OCI-LY1 (cell line): Measurements from ENCODE around the gene GALNT14.

Experiments used
- H2AFZ ChIP-seq: fragments of 200-600 bp; sonication (generic), shearing (Covaris generic); 2 replicates; pipeline ENCODE4 v1.6.0; 2014; ENCODE audit warnings: antibody characterized with exemption, mild to moderate bottlenecking, low read length
- H3F3A ChIP-seq: fragments of 200-600 bp; sonication (generic), shearing (Covaris generic); 2 replicates; pipeline ENCODE4 v1.6.0; 2014; ENCODE audit warnings: mild to moderate bottlenecking, antibody characterized with exemption, low read length, moderate library complexity; ENCODE audit not compliant: insufficient read depth
- H3K27ac ChIP-seq: fragments of 200-600 bp; sonication (generic); 2 replicates; pipeline ENCODE4 v1.5.1; 2014; ENCODE audit warnings: low read length, mixed run types, mild to moderate bottlenecking, low read depth; ENCODE audit not compliant: poor library complexity, severe bottlenecking
- H3K27me3 ChIP-seq: fragments of 200-600 bp; sonication (generic); 2 replicates; pipeline ENCODE4 v1.6.0; 2014; ENCODE audit warnings: antibody characterized with exemption, mild to moderate bottlenecking, low read length, moderate library complexity; ENCODE audit not compliant: insufficient read depth
- H3K36me3 ChIP-seq: fragments of 200-600 bp; sonication (generic); 2 replicates; pipeline ENCODE4 v1.6.1; 2014; ENCODE audit warnings: mild to moderate bottlenecking, antibody characterized with exemption, low read length, moderate library complexity, mixed read lengths; ENCODE audit not compliant: insufficient read depth
- H3K4me1 ChIP-seq: fragments of 200-600 bp; sonication (generic); 2 replicates; pipeline ENCODE4 v1.5.1; 2014; ENCODE audit warnings: mild to moderate bottlenecking, low read length, moderate library complexity; ENCODE audit not compliant: insufficient read depth, severe bottlenecking
- H3K4me2 ChIP-seq: fragments of 200-600 bp; sonication (generic), shearing (Covaris generic); 2 replicates; pipeline ENCODE4 v1.6.1; 2014; ENCODE audit warnings: low read length
- H3K4me3 ChIP-seq: fragments of 200-600 bp; sonication (generic); 2 replicates; pipeline ENCODE4 v1.5.1; 2014; ENCODE audit warnings: low read length, low read depth, mild to moderate bottlenecking, mixed read lengths; ENCODE audit not compliant: poor library complexity, severe bottlenecking
- H3K79me2 ChIP-seq: fragments of 200-600 bp; shearing (Covaris generic); 2 replicates; pipeline ENCODE4 v1.6.1; 2016; ENCODE audit warnings: mixed run types, low read length, mixed read lengths; ENCODE audit not compliant: insufficient read depth
- H3K9ac ChIP-seq: fragments of 200-600 bp; sonication (generic), shearing (Covaris generic); 2 replicates; pipeline ENCODE4 v1.6.1; 2014; ENCODE audit warnings: mild to moderate bottlenecking, low read length, mixed read lengths
- H3K9me2 ChIP-seq: fragments of 200-600 bp; sonication (generic), shearing (Covaris generic); 2 replicates; pipeline ENCODE4 v1.6.1; 2014; ENCODE audit warnings: low read depth, mild to moderate bottlenecking, low read length, mixed read lengths
- H3K9me3 ChIP-seq: fragments of 200-600 bp; shearing (Covaris generic); 2 replicates; pipeline ENCODE4 v1.6.1; 2014; ENCODE audit warnings: low read length, mixed read lengths
- H4K20me1 ChIP-seq: fragments of 200-600 bp; sonication (generic), shearing (Covaris generic); 2 replicates; pipeline ENCODE4 v1.6.0; 2016; ENCODE audit warnings: mild to moderate bottlenecking, low read length; ENCODE audit not compliant: insufficient read depth
- EZH2 ChIP-seq: fragments of 200-600 bp; sonication (generic), shearing (Covaris generic); IDR thresholded peaks from 2 replicates; pipeline ENCODE4 v1.8.0; 2017; ENCODE audit warnings: borderline replicate concordance, mixed run types, mild to moderate bottlenecking, antibody characterized with exemption, low read length, moderate library complexity, mixed read lengths
- TF ChIP-seq, protein P1 (sequence below): fragments of 200-600 bp; sonication (generic), shearing (Covaris generic); IDR thresholded peaks from 2 replicates; pipeline ENCODE4 v1.5.1; 2017; ENCODE audit warnings: mild to moderate bottlenecking, antibody characterized with exemption, low read length, moderate library complexity, mixed read lengths

GALNT14 gene

GRCh38 chr2:31147645-31148044 is 9.4 kb upstream of the GALNT14 start:
- no peak overlapping the region for H3K4me2 ChIP-seq
- H3K36me3 ChIP-seq: no peaks in the 10 kb centered on the region
- no peak overlapping the region for H2AFZ ChIP-seq
- H3K79me2 ChIP-seq: no peaks in the 10 kb centered on the region
- no peaks in the 10 kb centered on the region for H3K9me3 ChIP-seq
- no peaks in the 10 kb centered on the region for H4K20me1 ChIP-seq
- no peak overlapping the region for H3K4me3 ChIP-seq
- no peaks in the 10 kb centered on the region for H3F3A ChIP-seq
- no peaks in the 10 kb centered on the region for H3K9me2 ChIP-seq
- no peak overlapping the region for H3K27ac ChIP-seq
- no peaks in the 10 kb centered on the region for H3K4me1 ChIP-seq
- no peaks in the 10 kb centered on the region for H3K27me3 ChIP-seq
- TF ChIP-seq EZH2: no peak
- TF ChIP-seq, protein P1, sequence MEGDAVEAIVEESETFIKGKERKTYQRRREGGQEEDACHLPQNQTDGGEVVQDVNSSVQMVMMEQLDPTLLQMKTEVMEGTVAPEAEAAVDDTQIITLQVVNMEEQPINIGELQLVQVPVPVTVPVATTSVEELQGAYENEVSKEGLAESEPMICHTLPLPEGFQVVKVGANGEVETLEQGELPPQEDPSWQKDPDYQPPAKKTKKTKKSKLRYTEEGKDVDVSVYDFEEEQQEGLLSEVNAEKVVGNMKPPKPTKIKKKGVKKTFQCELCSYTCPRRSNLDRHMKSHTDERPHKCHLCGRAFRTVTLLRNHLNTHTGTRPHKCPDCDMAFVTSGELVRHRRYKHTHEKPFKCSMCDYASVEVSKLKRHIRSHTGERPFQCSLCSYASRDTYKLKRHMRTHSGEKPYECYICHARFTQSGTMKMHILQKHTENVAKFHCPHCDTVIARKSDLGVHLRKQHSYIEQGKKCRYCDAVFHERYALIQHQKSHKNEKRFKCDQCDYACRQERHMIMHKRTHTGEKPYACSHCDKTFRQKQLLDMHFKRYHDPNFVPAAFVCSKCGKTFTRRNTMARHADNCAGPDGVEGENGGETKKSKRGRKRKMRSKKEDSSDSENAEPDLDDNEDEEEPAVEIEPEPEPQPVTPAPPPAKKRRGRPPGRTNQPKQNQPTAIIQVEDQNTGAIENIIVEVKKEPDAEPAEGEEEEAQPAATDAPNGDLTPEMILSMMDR: no peak
- no peak overlapping the region for H3K9ac ChIP-seq

DNA sequence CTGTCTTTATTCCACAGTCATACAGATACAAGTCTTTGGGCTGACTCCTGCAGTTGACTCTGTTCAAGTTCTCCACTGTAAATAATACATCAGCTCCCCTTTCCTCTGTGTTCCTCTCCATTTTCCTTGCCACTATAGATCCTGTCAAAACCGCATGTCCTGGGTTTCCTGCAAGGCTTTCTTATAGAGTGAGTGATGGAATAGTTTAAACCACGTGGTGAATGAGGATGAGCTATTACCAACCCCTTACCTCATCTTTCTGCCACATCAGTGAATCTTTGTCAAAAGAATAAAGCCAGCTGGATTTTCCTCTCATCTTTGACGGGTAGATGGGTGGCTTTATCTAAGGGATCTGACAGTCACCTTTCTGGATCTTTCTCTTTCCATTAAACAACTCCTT is 3.9 kb upstream of the GALNT14 start:
- no peaks in the 10 kb centered on the region for H3K79me2 ChIP-seq
- no peaks in the 10 kb centered on the region for H3K9me3 ChIP-seq
- no peaks in the 10 kb centered on the region for H3K27me3 ChIP-seq
- H3K4me1 ChIP-seq: peaks cover 6% of the 10 kb centered on the region
- no peak overlapping the region for H3K4me3 ChIP-seq
- H2AFZ ChIP-seq: no peak overlapping the region
- no peak overlapping the region for H3K27ac ChIP-seq
- no peaks in the 10 kb centered on the region for H3F3A ChIP-seq
- TF ChIP-seq EZH2: no peak
- TF ChIP-seq, protein P1: no peak
- no peaks in the 10 kb centered on the region for H3K9me2 ChIP-seq
- no peak overlapping the region for H3K9ac ChIP-seq
- H4K20me1 ChIP-seq: no peaks in the 10 kb centered on the region
- no peaks in the 10 kb centered on the region for H3K36me3 ChIP-seq
- no peak overlapping the region for H3K4me2 ChIP-seq

- H3K27ac ChIP-seq: no peak overlapping the region
- no peak overlapping the region for H2AFZ ChIP-seq
- H3K9ac ChIP-seq: no peak overlapping the region
- no peaks in the 10 kb centered on the region for H4K20me1 ChIP-seq
- H3K27me3 ChIP-seq: no peaks in the 10 kb centered on the region
- no peaks in the 10 kb centered on the region for H3K9me2 ChIP-seq
- H3K4me3 ChIP-seq: no peak overlapping the region
- no peaks in the 10 kb centered on the region for H3K9me3 ChIP-seq
- H3K4me2 ChIP-seq: no peak overlapping the region
- H3K4me1 ChIP-seq: peaks cover 6% of the 10 kb centered on the region
- no peaks in the 10 kb centered on the region for H3F3A ChIP-seq
- TF ChIP-seq, protein P1: no peak
- TF ChIP-seq EZH2: no peak
- no peaks in the 10 kb centered on the region for H3K79me2 ChIP-seq
- no peaks in the 10 kb centered on the region for H3K36me3 ChIP-seq
These were observed 3.3 kb upstream of the GALNT14 start for GRCh38 chr2:31141443-31142085.
